Epidermal melanocyte (primary cell): ENCODE results near the gene TNFSF12.

Experiments used
- DNase-seq: peaks from one replicate; pipeline ENCODE4 v3.0.0; 2011; ENCODE audit warnings: low spot score; ENCODE audit not compliant: insufficient read length

TNFSF12 gene

DNA sequence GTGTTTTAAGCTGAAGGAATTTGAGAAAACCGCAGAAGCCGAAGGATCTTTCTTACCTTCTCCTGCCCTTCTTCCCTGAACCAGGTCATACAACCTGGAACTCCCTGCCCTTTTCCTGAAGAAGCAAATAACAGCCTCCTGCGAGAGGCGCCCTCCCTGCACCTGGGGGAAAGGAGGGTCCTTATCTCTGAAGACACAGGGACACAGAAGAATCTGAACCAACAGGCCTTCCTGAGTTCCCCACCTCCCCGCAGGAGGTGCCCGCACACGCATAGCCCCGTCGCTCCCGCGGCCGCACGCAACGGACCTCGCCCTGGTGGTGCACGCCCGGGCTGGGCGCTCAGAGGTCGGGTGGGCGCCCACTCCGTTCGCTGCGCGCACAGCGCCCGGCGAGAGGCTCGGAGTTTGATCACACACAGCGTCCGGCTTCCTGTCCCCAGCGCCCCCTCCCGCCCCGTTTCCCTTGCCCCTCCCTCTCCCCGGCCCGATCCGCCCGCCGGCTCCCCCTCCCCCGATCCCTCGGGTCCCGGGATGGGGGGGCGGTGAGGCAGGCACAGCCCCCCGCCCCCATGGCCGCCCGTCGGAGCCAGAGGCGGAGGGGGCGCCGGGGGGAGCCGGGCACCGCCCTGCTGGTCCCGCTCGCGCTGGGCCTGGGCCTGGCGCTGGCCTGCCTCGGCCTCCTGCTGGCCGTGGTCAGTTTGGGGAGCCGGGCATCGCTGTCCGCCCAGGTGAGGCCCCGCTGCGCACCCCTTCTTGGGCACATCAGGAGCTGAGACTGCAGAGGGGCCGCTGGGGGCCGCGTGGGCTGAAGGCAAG is at the start of gene TNFSF12:
TSS of gene TNFSF12 (plus strand) at position 474 of the 816 bp plus-strand sequence. CDS start at position 570, 96 bp downstream.
- peak; percentile 50 for DNase-seq

GRCh38 chr17:7499161-7499560 is 49.7 kb upstream of the TNFSF12 start:
- DNase-seq = no peak

DNA sequence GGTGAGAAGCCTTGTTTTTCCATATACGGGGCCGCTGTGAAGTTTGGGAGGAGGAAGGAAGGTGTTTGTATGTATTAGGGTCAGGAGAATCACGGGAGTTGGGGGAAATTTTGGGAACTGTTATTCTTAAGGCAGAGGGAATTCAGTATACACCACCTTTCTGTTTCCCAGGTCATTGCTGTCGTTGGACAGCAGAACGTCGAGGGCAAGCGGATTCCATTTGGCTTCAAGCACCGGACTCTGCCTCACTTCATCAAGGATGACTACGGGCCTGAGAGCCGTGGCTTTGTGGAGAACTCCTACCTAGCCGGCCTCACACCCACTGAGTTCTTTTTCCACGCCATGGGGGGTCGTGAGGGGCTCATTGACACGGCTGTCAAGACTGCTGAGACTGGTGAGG is 47.1 kb upstream of the TNFSF12 start:
- no peak for DNase-seq

DNA sequence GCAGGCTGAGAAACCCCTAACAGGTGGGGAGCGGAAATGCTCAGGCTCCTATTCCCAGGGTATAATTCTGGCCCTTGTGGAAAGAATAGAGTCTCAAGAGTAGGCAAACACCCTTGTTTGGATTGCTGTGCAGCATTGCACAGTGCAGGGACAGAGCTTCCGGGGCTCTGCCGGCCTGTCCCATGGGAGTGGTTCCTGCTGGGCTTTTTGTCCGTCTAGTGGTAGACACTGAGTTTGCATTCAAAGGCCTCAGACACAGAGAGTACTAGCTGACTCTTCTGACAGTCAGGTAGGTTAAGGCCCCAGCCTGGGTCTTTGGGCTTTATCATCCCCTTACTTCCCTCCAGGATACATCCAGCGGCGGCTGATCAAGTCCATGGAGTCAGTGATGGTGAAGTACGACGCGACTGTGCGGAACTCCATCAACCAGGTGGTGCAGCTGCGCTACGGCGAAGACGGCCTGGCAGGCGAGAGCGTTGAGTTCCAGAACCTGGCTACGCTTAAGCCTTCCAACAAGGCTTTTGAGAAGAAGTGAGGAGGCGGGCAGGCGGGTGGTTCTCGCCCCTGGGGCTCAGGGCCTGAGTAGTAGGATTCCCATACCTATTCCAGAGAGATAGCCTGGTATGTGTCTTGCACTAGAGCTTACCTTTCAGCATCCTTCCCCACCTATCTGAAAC is 46.5 kb upstream of the TNFSF12 start:
- DNase-seq = no peak

DNA sequence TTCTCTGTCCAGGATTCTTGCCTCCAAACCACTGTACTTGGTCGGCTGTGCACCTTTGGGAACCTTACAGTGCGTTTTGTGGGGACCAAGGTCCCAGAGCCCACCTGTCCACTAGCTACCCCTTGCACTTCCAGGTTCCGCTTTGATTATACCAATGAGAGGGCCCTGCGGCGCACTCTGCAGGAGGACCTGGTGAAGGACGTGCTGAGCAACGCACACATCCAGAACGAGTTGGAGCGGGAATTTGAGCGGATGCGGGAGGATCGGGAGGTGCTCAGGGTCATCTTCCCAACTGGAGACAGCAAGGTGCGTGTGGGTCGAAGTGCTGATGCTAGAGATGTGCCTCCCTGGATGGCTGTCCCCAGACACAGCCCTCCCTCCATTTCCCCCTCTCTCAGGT is 45.9 kb upstream of the TNFSF12 start:
- DNase-seq = no peak

- DNase-seq = no peak
Observed at GRCh38 chr17:7503521-7503920, 45.3 kb upstream of the TNFSF12 start.

GRCh38 chr17:7508145-7508544 is 40.7 kb upstream of the TNFSF12 start:
- DNase-seq = no peak

- no peak for DNase-seq
Observed at GRCh38 chr17:7508846-7509245, 40.0 kb upstream of the TNFSF12 start.

DNA sequence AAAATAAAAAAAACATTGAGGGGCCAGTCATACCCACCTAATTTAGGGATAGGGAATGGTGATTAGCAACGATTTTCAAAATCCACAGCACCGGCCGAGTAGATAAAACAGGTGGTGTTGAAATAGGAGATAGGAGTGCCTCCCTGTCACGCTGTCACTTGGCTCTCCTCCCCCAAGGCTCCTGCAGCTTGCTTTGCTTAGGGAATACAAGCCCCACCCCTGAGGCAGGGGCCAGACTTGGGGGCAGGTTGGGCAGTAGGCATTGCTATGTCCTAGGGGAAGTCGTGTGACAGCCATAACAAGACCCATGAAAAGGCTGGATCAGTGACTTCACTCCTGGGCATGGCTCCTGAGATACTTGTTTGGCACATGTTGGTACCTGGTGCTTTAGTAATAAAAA is 38.9 kb upstream of the TNFSF12 start:
- DNase-seq = no peak

GRCh38 chr17:7511108-7511507 is 37.8 kb upstream of the TNFSF12 start:
- no peak for DNase-seq

DNA sequence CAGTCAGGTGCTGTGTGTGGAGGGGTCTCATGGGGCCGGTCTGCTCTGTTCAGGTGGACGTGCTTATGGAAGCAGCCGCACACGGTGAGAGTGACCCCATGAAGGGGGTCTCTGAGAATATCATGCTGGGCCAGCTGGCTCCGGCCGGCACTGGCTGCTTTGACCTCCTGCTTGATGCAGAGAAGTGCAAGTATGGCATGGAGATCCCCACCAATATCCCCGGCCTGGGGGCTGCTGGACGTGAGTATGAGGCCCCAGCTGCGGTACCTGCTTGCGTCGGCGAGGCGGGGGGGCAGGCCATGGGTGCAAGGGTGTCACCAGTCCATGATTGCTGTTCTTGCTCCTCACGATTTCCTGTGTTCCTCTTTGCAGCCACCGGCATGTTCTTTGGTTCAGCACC is 36.8 kb upstream of the TNFSF12 start:
- DNase-seq = no peak

DNA sequence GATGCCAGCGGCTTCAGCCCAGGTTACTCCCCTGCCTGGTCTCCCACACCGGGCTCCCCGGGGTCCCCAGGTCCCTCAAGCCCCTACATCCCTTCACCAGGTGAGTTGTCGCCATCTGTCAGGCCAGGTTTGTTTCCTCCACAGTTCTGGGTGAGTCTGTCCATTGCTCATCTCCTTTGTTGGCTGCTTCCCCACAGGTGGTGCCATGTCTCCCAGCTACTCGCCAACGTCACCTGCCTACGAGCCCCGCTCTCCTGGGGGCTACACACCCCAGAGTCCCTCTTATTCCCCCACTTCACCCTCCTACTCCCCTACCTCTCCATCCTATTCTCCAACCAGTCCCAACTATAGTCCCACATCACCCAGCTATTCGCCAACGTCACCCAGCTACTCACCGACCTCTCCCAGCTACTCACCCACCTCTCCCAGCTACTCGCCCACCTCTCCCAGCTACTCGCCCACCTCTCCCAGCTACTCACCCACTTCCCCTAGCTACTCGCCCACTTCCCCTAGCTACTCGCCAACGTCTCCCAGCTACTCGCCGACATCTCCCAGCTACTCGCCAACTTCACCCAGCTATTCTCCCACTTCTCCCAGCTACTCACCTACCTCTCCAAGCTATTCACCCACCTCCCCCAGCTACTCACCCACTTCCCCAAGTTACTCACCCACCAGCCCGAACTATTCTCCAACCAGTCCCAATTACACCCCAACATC is 35.9 kb upstream of the TNFSF12 start:
- DNase-seq = no peak

DNA sequence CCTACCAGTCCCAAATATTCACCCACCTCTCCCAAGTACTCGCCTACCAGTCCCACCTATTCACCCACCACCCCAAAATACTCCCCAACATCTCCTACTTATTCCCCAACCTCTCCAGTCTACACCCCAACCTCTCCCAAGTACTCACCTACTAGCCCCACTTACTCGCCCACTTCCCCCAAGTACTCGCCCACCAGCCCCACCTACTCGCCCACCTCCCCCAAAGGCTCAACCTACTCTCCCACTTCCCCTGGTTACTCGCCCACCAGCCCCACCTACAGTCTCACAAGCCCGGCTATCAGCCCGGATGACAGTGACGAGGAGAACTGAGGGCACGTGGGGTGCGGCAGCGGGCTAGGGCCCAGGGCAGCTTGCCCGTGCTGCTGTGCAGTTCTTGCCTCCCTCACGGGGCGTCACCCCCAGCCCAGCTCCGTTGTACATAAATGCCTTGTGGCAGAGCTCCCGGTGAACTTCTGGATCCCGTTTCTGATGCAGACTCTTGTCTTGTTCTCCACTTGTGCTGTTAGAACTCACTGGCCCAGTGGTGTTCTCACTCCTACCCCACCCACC is 34.9 kb upstream of the TNFSF12 start:
- DNase-seq = no peak

- DNase-seq = no peak
Observed at GRCh38 chr17:7515911-7516610, 32.8 kb upstream of the TNFSF12 start.

DNA sequence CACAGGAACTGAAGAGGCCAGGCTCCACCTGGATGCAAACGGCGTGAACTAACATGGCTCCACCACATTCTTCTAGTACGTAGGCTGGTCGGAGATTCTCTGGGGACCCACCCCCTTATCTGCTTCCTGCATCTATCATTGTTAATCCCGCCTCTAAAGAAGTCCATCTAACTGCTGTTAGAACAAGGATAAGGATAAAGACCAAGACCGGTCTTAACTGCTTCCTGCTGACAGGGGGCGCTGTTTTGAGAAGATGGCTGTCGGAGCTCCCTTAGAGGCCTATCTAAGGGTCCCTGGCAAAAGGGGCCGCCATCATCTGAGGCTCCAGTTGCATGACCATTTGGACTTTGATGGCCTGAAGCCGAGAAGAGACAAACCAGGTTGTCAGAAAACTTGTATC is 25.8 kb upstream of the TNFSF12 start:
- DNase-seq = no peak

DNA sequence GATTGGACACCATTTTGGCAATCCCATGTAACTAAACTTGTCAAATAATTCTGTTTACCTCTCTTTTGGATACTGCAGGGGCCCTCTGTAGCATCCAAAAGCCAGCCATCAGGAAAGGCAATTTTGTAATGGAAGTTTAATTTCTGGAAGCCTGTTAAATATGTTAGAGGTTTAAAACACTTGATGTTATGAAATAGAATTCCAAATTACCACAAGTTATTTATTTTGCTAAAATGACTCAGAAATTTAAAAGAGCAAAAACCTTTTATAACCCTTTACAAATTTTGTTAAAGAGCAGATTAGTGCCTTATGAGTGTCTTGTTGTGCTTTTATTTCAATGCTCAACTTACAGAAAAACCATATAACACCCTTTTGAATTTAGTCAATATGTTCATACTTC is 20.0 kb upstream of the TNFSF12 start:
- no peak for DNase-seq

GRCh38 chr17:7530023-7530900 is 18.6 kb upstream of the TNFSF12 start:
- peak; percentile 40 for DNase-seq

- DNase-seq = no peak
Observed at GRCh38 chr17:7538050-7538449, 10.8 kb upstream of the TNFSF12 start.

- no peak for DNase-seq
Observed at GRCh38 chr17:7538891-7539545, 9.8 kb upstream of the TNFSF12 start.
